SK-N-SH (cell line): ENCODE data around the gene DIPK1C.

Source experiments
- CHD2 ChIP-seq: fragments of 150-350 bp; IDR thresholded peaks from 2 replicates; pipeline ENCODE4 v1.6.1; 2018; ENCODE audit warnings: low read length; ENCODE audit not compliant: partially characterized antibody
- CTCF ChIP-seq: fragments of 200-600 bp; sonication (generic); IDR thresholded peaks from 2 replicates; pipeline ENCODE4 v1.6.1; 2017; ENCODE audit warnings: antibody characterized with exemption, mild to moderate bottlenecking, moderate library complexity
- EP300 ChIP-seq, 2 experiments: IDR thresholded peaks; 2 replicates each; pipeline versions ENCODE4 v1.4.0 to v1.6.1; 2012; ENCODE audit warnings: borderline replicate concordance in 1 of 2, low read depth in 1 of 2, low read length in 1 of 2
- POLR2AphosphoS5 ChIP-seq: IDR thresholded peaks from 2 replicates; pipeline ENCODE4 v1.6.1; 2012; ENCODE audit warnings: low read depth, low read length
- REST ChIP-seq: IDR thresholded peaks from 2 replicates; pipeline ENCODE4 v1.6.1; 2012; ENCODE audit warnings: mild to moderate bottlenecking, low read depth, low read length, moderate library complexity
- SMC3 ChIP-seq: IDR thresholded peaks from 2 replicates; pipeline ENCODE4 v1.6.1; 2012; ENCODE audit warnings: low read depth, low read length, improper control_type of control experiment
- USF1 ChIP-seq: IDR thresholded peaks from 2 replicates; pipeline ENCODE4 v1.4.0; 2012; ENCODE audit warnings: low read depth, borderline replicate concordance
- USF2 ChIP-seq: fragments of 150-350 bp; IDR thresholded peaks from 2 replicates; pipeline ENCODE4 v1.6.1; 2017; ENCODE audit warnings: antibody characterized with exemption, low read length, low read depth, borderline replicate concordance
- YY1 ChIP-seq: IDR thresholded peaks from 2 replicates; pipeline ENCODE4 v1.4.0; 2012; ENCODE audit warnings: low read depth, mild to moderate bottlenecking

GRCh38 chr18:74473976-74474640 lies 17.0 kb upstream of the DIPK1C start:
- TF ChIP-seq CTCF: no peak
- no peak for TF ChIP-seq USF1
- TF ChIP-seq YY1: no peak
- no peak for TF ChIP-seq POLR2AphosphoS5
- no peak for TF ChIP-seq CHD2
- TF ChIP-seq REST: no peak
- no peak for TF ChIP-seq SMC3
- TF ChIP-seq EP300 (IDR thresholded peaks at IDR 0.05; ENCODE audit: borderline replicate concordance in 1 of 2, low read depth in 1 of 2, low read length in 1 of 2): no peak
- no peak for TF ChIP-seq USF2
